ENCODE measurements around the gene ANK3. TPM values are rescaled to one million over a fixed set of nuclear protein-coding genes. Genes with fewer than 3 reads are reported as not detected.

Gene ANK3
- total RNA-seq, 1 donor from 2014 or later: 65.3 TPM

- TF ChIP-seq POLR2AphosphoS5 (IDR thresholded peaks at IDR 0.05; ENCODE audit: insufficient read depth in 1 of 2, low read depth in 1 of 2): no peak
- no peak for TF ChIP-seq POLR2A (IDR thresholded peaks at IDR 0.05)
- intact Hi-C loops (cut with DNase I): no loop called here
- no peaks in the 10 kb centered on the region for H3K36me3 ChIP-seq
- H3K9me3 ChIP-seq: no peaks in the 10 kb centered on the region
- H3K4me1 ChIP-seq: no peaks in the 10 kb centered on the region
- no peak overlapping the region for H3K27ac ChIP-seq
- no peaks in the 10 kb centered on the region for H3K27me3 ChIP-seq
- no peak overlapping the region for H3K4me3 ChIP-seq
- no peak for DNase-seq (ENCODE audit: extremely low spot score in 2 of 2)
Observed at GRCh38 chr10:60283397-60283796, 106.3 kb downstream of the ANK3 start.

- no peaks in the 10 kb centered on the region for H3K27me3 ChIP-seq
- H3K4me3 ChIP-seq: no peak overlapping the region
- H3K36me3 ChIP-seq: no peaks in the 10 kb centered on the region
- no peak for DNase-seq (ENCODE audit: extremely low spot score in 2 of 2)
- no peak for TF ChIP-seq POLR2AphosphoS5 (IDR thresholded peaks at IDR 0.05; ENCODE audit: insufficient read depth in 1 of 2, low read depth in 1 of 2)
- TF ChIP-seq CTCF (IDR thresholded peaks at IDR 0.05): no peak
- no peak for TF ChIP-seq POLR2A (IDR thresholded peaks at IDR 0.05)
- H3K4me1 ChIP-seq: no peaks in the 10 kb centered on the region
- H3K9me3 ChIP-seq: no peaks in the 10 kb centered on the region
- intact Hi-C loops (cut with DNase I): no loop called here
- H3K27ac ChIP-seq: no peak overlapping the region
Observed at GRCh38 chr10:60282771-60283353, 106.8 kb downstream of the ANK3 start.

- H3K27me3 ChIP-seq: no peaks in the 10 kb centered on the region
- no peaks in the 10 kb centered on the region for H3K36me3 ChIP-seq
- H3K4me3 ChIP-seq: no peak overlapping the region
- no peaks in the 10 kb centered on the region for H3K4me1 ChIP-seq
- DNase-seq (ENCODE audit: extremely low spot score in 2 of 2): no peak
- TF ChIP-seq POLR2A (IDR thresholded peaks at IDR 0.05) (no peak), CTCF (IDR thresholded peaks at IDR 0.05) (no peak), POLR2AphosphoS5 (IDR thresholded peaks at IDR 0.05; ENCODE audit: insufficient read depth in 1 of 2, low read depth in 1 of 2) (no peak)
- intact Hi-C loops (cut with DNase I): no loop called here
- no peak overlapping the region for H3K27ac ChIP-seq
- H3K9me3 ChIP-seq: no peaks in the 10 kb centered on the region
Observed at GRCh38 chr10:60281792-60282353, 107.8 kb downstream of the ANK3 start.

GRCh38 chr10:60281331-60281730 lies 108.3 kb downstream of the ANK3 start:
- Histone ChIP-seq H3K27ac (no peak overlapping the region), H3K36me3 (no peaks in the 10 kb centered on the region), H3K4me1 (no peaks in the 10 kb centered on the region), H3K4me3 (no peak overlapping the region), H3K9me3 (no peaks in the 10 kb centered on the region), H3K27me3 (no peaks in the 10 kb centered on the region)
- TF ChIP-seq POLR2A (IDR thresholded peaks at IDR 0.05): no peak
- no peak for TF ChIP-seq CTCF (IDR thresholded peaks at IDR 0.05)
- no peak for TF ChIP-seq POLR2AphosphoS5 (IDR thresholded peaks at IDR 0.05; ENCODE audit: insufficient read depth in 1 of 2, low read depth in 1 of 2)
- DNase-seq (ENCODE audit: extremely low spot score in 2 of 2): no peak
- intact Hi-C loops (cut with DNase I): no loop called here

GRCh38 chr10:60280475-60280874 lies 109.2 kb downstream of the ANK3 start:
- Histone ChIP-seq H3K9me3 (no peaks in the 10 kb centered on the region), H3K4me3 (no peak overlapping the region), H3K27ac (no peak overlapping the region), H3K36me3 (no peaks in the 10 kb centered on the region), H3K27me3 (no peaks in the 10 kb centered on the region), H3K4me1 (no peaks in the 10 kb centered on the region)
- no peak for TF ChIP-seq CTCF (IDR thresholded peaks at IDR 0.05)
- TF ChIP-seq POLR2AphosphoS5 (IDR thresholded peaks at IDR 0.05; ENCODE audit: insufficient read depth in 1 of 2, low read depth in 1 of 2): no peak
- no peak for TF ChIP-seq POLR2A (IDR thresholded peaks at IDR 0.05)
- intact Hi-C loops (cut with DNase I): no loop called here
- no peak for DNase-seq (ENCODE audit: extremely low spot score in 2 of 2)

Measured in vagina (tissue), 2 donors.